ENCODE measurements around the gene FAM177A1. TPM values are rescaled to one million over a fixed set of nuclear protein-coding genes. Genes with fewer than 3 reads are reported as not detected.

Gene FAM177A1
- total RNA-seq, 1 donor from 2014 or later = 48.7 TPM

DNA sequence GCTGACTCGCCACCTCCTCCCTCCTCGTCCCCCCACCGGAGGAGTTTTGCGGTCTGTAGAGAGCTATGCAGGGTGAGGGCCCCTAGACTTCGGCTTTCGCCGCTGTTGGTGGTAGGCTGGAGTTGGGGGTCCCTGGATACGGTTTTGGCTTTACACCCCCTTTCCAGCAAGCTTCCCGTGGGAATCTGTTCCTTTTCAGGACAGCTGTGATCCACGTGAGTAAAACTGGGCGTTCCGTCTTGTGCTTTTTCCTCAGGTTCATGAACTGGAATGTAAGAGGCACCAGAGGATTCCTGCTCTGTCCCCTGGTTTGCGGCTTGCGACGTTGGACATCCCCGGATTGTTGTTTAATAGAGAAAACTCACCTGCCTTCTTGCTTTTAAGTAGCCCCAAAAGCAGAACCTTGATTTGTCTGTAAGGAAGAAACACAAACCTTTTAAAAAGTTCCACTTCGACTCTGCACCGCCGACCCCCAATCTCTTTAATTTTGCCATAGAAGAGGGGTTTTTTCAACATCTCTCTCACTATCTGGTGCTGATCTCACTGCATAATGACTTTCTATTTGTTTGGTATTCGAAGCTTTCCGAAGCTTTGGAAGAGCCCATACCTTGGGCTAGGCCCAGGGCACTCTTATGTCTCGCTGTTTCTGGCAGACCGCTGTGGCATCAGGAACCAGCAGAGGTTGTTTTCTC is 76.8 kb downstream of the FAM177A1 start:
- intact Hi-C loops (cut with micrococcal nuclease) = loop anchor here (1.0 to 5.0 kb wide), 17 partner anchors 38 to 703 kb away; partner anchors contain the start of genes BRMS1L, CFL2, EAPP and FAM177A1

DNA sequence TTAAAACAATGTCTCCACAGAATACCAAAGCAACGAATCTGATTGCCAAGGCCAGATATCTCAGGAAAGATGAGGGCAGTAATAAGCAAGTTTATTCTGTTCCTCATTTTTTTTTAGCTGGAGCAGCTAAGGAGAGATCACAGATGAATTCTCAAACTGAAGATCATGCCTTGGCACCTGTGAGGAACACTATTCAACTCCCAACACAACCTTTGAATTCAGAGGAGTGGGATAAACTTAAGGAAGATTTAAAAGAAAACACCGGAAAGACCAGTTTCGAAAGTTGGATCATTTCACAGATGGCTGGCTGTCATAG is 77.3 kb downstream of the FAM177A1 start:
- intact Hi-C loops (cut with micrococcal nuclease) = loop anchor here (2.0 to 5.0 kb wide), 5 partner anchors 73 to 661 kb away; partner anchors contain the start of genes EAPP and SPTSSA

DNA sequence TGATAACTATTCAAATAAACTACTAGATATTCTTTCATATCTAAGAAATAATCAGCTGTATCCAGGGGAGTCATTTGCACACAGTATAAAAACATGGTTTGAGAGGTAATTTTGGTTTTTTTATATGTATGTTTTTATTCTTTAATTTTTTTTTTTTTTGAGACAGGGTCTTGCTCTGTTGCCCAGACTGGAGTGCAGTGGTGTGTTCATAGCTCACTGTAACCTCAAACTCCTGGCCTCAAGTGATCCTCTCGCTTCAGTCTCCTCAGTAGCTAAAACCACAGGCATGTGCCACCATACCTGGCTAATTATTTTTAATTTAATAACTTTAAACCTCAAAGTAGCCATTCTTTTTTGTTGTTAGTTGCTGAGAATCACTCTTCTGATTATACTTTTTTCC is 78.1 kb downstream of the FAM177A1 start:
- intact Hi-C loops (cut with micrococcal nuclease) = loop anchor here (5.0 kb wide), 2 partner anchors 563 to 587 kb away; partner anchors contain the start of gene EAPP

Other genes with a start within 250 kb of the FAM177A1 start
- 55.0 and 58.6 TPM in 2 replicates for gene BAZ1A, start 170.9 kb upstream of the FAM177A1 start, total RNA-seq
- 67.0 and 68.4 TPM in 2 replicates for gene SRP54, start 63.3 kb upstream of the FAM177A1 start, total RNA-seq
- gene PPP2R3C, start 75.7 kb downstream of the FAM177A1 start, total RNA-seq = 43.1 and 44.2 TPM in 2 replicates
- gene PRORP, start 76.3 kb downstream of the FAM177A1 start, total RNA-seq = 38.7 and 43.2 TPM in 2 replicates
- gene PSMA6, start 246.1 kb downstream of the FAM177A1 start, total RNA-seq = 297 TPM in 2 replicates

All from T-helper 1 cell treated with Interleukin-12 subunit alpha and Interleukin-12 subunit beta and Interleukin-4 antibody, amounts not matched to agents 30 ng/mL and 1 ng/mL, for 36 hours (primary cell).